Measurements from ENCODE around the gene ARHGEF38. TPM values are rescaled to one million over a fixed set of nuclear protein-coding genes. Genes with fewer than 3 reads are reported as not detected.

The ARHGEF38 gene
- 0.69 and 11.7 TPM in 2 replicates for total RNA-seq

GRCh38 chr4:105551965-105552746, at the start of gene ARHGEF38:
ARHGEF38 (plus strand) TSS chr4:105552620; CDS start chr4:105552766, 146 bp downstream.
- peak; percentile 99 for DNase-seq (ENCODE audit: low read depth)

- no peak for DNase-seq (ENCODE audit: low read depth)
Measured at GRCh38 chr4:105503484-105503883, 48.9 kb upstream of the ARHGEF38 start.

GRCh38 chr4:105504744-105505143, 47.7 kb upstream of the ARHGEF38 start:
- no peak for DNase-seq (ENCODE audit: low read depth)

- no peak for DNase-seq (ENCODE audit: low read depth)
Measured at GRCh38 chr4:105509291-105509690, 43.1 kb upstream of the ARHGEF38 start.

GRCh38 chr4:105509714-105510113, 42.7 kb upstream of the ARHGEF38 start:
- no peak for DNase-seq (ENCODE audit: low read depth)

- peak; percentile 29 for DNase-seq (ENCODE audit: low read depth)
Measured at GRCh38 chr4:105510245-105510644, 42.2 kb upstream of the ARHGEF38 start.

GRCh38 chr4:105520819-105521790, 31.3 kb upstream of the ARHGEF38 start:
- peak; percentile 64 for DNase-seq (ENCODE audit: low read depth)

- DNase-seq (ENCODE audit: low read depth), result no peak
Measured at GRCh38 chr4:105526656-105527055, 25.8 kb upstream of the ARHGEF38 start.

GRCh38 chr4:105527081-105527480, 25.3 kb upstream of the ARHGEF38 start:
- DNase-seq (ENCODE audit: low read depth), result no peak

- no peak for DNase-seq (ENCODE audit: low read depth)
Measured at GRCh38 chr4:105536601-105537000, 15.8 kb upstream of the ARHGEF38 start.

GRCh38 chr4:105541420-105541819, 11.0 kb upstream of the ARHGEF38 start:
- no peak for DNase-seq (ENCODE audit: low read depth)

GRCh38 chr4:105542039-105542438, 10.4 kb upstream of the ARHGEF38 start:
- DNase-seq (ENCODE audit: low read depth), result no peak

- DNase-seq (ENCODE audit: low read depth), result no peak
Measured at GRCh38 chr4:105543346-105543745, 9.1 kb upstream of the ARHGEF38 start.

GRCh38 chr4:105543881-105544280, 8.5 kb upstream of the ARHGEF38 start:
- DNase-seq (ENCODE audit: low read depth), result no peak

- no peak for DNase-seq (ENCODE audit: low read depth)
Measured at GRCh38 chr4:105544520-105545286, 7.7 kb upstream of the ARHGEF38 start.

GRCh38 chr4:105546086-105546485, 6.3 kb upstream of the ARHGEF38 start:
- no peak for DNase-seq (ENCODE audit: low read depth)

GRCh38 chr4:105547769-105548168, 4.7 kb upstream of the ARHGEF38 start:
- no peak for DNase-seq (ENCODE audit: low read depth)

GRCh38 chr4:105548483-105548882, 3.9 kb upstream of the ARHGEF38 start:
- peak; percentile 82 for DNase-seq (ENCODE audit: low read depth)

- DNase-seq (ENCODE audit: low read depth), result peak; percentile 42
Measured at GRCh38 chr4:105550641-105551040, 1.8 kb upstream of the ARHGEF38 start.

GRCh38 chr4:105555409-105555808, 3.0 kb downstream of the ARHGEF38 start:
- DNase-seq (ENCODE audit: low read depth), result no peak

- no peak for DNase-seq (ENCODE audit: low read depth)
Measured at GRCh38 chr4:105556206-105556605, 3.8 kb downstream of the ARHGEF38 start.

GRCh38 chr4:105558277-105558676, 5.9 kb downstream of the ARHGEF38 start:
- no peak for DNase-seq (ENCODE audit: low read depth)
